ENCODE results near the gene SUGP1. TPM values are rescaled to one million over a fixed set of nuclear protein-coding genes. Genes with fewer than 3 reads are reported as not detected.

SUGP1 gene
- total and polyA plus RNA-seq, 8 donors, result 13.0 to 129 (median 36.6) TPM

DNA sequence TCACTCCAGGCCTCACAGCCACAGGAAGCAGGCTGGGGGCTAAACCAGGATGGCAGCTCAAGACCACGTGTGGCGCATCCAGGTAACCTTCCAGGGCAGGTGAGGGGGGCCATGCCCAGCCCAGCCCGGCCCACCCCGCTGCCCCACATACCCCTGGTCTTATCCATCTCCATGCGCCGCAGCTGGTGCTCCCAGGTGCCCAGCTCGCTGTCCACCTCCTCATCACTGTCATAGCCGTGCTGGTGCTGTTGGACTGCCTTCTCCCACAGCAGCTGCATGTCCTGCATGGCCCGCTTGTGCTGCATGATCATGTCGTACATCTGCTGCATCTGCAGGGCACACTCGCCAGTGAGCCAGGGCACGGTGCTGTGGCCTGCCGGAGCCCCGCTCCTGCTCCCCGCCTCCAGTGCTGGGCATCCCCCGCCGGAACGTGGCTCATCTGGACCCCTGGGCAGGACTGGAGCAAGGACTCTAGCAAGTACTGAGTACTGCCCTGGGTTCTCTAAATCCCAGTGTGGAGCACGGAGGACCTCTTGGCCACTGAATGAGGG is 41.2 kb downstream of the SUGP1 start:
- TF ChIP-seq POLR2AphosphoS5 (IDR thresholded peaks at IDR 0.05) (no peak), POLR2A (IDR thresholded peaks at IDR 0.05) (no peak), EP300 (IDR thresholded peaks at IDR 0.05) (no peak)
- TF ChIP-seq, protein P1, sequence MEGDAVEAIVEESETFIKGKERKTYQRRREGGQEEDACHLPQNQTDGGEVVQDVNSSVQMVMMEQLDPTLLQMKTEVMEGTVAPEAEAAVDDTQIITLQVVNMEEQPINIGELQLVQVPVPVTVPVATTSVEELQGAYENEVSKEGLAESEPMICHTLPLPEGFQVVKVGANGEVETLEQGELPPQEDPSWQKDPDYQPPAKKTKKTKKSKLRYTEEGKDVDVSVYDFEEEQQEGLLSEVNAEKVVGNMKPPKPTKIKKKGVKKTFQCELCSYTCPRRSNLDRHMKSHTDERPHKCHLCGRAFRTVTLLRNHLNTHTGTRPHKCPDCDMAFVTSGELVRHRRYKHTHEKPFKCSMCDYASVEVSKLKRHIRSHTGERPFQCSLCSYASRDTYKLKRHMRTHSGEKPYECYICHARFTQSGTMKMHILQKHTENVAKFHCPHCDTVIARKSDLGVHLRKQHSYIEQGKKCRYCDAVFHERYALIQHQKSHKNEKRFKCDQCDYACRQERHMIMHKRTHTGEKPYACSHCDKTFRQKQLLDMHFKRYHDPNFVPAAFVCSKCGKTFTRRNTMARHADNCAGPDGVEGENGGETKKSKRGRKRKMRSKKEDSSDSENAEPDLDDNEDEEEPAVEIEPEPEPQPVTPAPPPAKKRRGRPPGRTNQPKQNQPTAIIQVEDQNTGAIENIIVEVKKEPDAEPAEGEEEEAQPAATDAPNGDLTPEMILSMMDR (IDR thresholded peaks at IDR 0.05), result no peak
- DNase-seq, result no peak
- intact Hi-C loops (cut with DNase I; ENCODE audit: low total_unique reads), result no loop called here
- no peaks in the 10 kb centered on the region for H3K9me3 ChIP-seq
- H3K4me3 ChIP-seq, result no peak overlapping the region
- no peak overlapping the region for H3K27ac ChIP-seq
- WGBS, 5 donors, result 92 to 95% (median 95%) methylated on average over 7 to 19 of the region's 19 CpGs
- peaks cover 50 to 92% (median 90%) of the 10 kb centered on the region in 4 donors for H3K36me3 ChIP-seq
- H3K4me1 ChIP-seq, result no peaks in the 10 kb centered on the region
- H3K27me3 ChIP-seq, result no peaks in the 10 kb centered on the region

DNA sequence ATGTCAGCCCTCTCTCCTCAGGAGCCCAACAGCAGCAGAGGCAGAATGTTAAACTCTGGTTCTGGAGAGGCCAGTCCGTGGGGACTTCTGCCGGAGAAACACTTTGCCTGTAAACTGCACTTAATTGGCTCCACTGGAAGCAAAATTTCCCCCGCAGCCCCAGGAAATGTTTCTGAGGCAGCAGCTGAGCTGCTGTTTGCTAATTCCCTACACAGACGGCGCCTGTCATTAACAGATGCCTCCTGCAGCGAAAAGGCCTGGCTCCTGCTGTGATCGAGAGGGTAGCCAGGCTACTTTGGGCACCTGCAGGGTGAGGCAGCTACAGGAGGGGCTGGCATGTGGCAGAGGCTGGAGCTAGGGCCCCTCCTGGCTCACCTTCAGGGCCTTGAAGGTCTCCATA is 42.0 kb downstream of the SUGP1 start:
- no peak overlapping the region for H3K27ac ChIP-seq
- intact Hi-C loops (cut with DNase I; ENCODE audit: low total_unique reads), result no loop called here
- no peak overlapping the region for H3K4me3 ChIP-seq
- peaks cover 0 to 5% (median 4%) of the 10 kb centered on the region in 3 donors for H3K27me3 ChIP-seq
- peaks cover 48 to 84% (median 82%) of the 10 kb centered on the region in 4 donors for H3K36me3 ChIP-seq
- TF ChIP-seq, protein P1 (IDR thresholded peaks at IDR 0.05), result no peak
- TF ChIP-seq EP300 (IDR thresholded peaks at IDR 0.05), result no peak
- no peak for TF ChIP-seq POLR2AphosphoS5 (IDR thresholded peaks at IDR 0.05)
- no peak for TF ChIP-seq POLR2A (IDR thresholded peaks at IDR 0.05)
- H3K9me3 ChIP-seq, result no peaks in the 10 kb centered on the region
- 91 to 97% (median 93%) methylated on average over 3 to 7 of the region's 7 CpGs for WGBS, 5 donors
- peaks cover 1 to 6% (median 3%) of the 10 kb centered on the region in 4 donors for H3K4me1 ChIP-seq
- no peak for DNase-seq

DNA sequence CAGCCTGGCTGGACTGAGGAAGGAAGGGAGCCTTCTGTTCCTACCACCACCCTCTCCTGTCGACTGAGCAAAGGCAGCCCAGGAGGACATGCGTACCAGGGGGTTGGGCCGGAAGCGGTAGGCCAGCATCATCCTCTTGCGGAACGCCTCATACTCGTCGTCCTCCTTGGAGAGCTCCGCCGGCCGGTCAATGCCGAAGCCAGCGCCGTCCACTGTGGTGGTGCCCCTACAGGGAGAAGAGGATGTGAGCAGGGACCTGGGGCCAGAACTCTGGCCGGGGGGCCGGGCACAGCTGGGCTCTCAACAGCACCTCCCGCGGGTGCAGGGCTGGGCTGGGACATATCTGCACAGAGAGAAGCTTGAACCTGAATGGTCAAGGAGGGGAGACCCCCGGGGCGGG is 43.5 kb downstream of the SUGP1 start:
- Histone ChIP-seq H3K27me3 (peaks cover 0 to 20% (median 11%) of the 10 kb centered on the region in 3 donors), H3K27ac (no peak overlapping the region), H3K9me3 (no peaks in the 10 kb centered on the region), H3K4me3 (no peak overlapping the region), H3K4me1 (peaks cover 9 to 16% (median 14%) of the 10 kb centered on the region in 4 donors), H3K36me3 (peaks cover 43 to 69% (median 68%) of the 10 kb centered on the region in 4 donors)
- no peak for DNase-seq
- TF ChIP-seq POLR2AphosphoS5 (IDR thresholded peaks at IDR 0.05) (no peak), EP300 (IDR thresholded peaks at IDR 0.05) (no peak), POLR2A (IDR thresholded peaks at IDR 0.05) (no peak)
- TF ChIP-seq, protein P1 (IDR thresholded peaks at IDR 0.05), result no peak
- intact Hi-C loops (cut with DNase I; ENCODE audit: low total_unique reads), result no loop called here
- WGBS, 5 donors, result 87 to 98% (median 94%) methylated on average over 7 to 20 of the region's 20 CpGs

DNA sequence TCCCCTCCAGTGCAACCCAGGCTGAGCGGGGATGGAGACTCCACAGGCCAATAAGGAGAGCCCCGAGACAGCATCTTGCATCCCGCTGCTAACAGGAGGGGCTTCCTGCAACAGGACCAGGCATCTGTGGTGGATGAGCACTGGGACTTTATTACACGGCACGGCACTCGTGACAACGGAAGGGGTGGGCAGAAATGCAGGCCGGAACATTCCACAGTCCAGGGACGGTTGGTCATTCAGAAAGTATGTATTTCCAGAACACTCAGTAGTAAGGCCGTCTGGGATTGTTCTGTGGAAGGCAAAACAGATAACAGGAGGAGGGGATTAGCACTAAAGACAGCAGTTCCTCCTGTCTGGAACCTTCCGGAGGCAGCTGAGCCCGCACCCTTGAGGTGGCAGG is 43.9 kb downstream of the SUGP1 start:
- Histone ChIP-seq H3K4me3 (no peak overlapping the region), H3K9me3 (no peaks in the 10 kb centered on the region), H3K36me3 (peaks cover 43 to 64% (median 63%) of the 10 kb centered on the region in 4 donors), H3K27ac (no peak overlapping the region), H3K27me3 (peaks cover 0 to 22% (median 11%) of the 10 kb centered on the region in 3 donors), H3K4me1 (peaks cover 9 to 16% (median 14%) of the 10 kb centered on the region in 4 donors)
- intact Hi-C loops (cut with DNase I; ENCODE audit: low total_unique reads), result no loop called here
- DNase-seq, result no peak
- 86 to 94% (median 90%) methylated on average over 12 of the region's 12 CpGs for WGBS, 5 donors
- TF ChIP-seq, protein P1 (IDR thresholded peaks at IDR 0.05), result no peak
- TF ChIP-seq EP300 (IDR thresholded peaks at IDR 0.05), result no peak
- no peak for TF ChIP-seq POLR2A (IDR thresholded peaks at IDR 0.05)
- TF ChIP-seq POLR2AphosphoS5 (IDR thresholded peaks at IDR 0.05), result no peak

All from stomach (tissue), 9 donors.